BLaER1 (cell line): ENCODE results near the gene MTX3.

Experiments used
- H3K27ac ChIP-seq: shearing (Covaris generic); formaldehyde crosslinking; 2 replicates; pipeline ENCODE4 v1.8.1; 2022
- H3K27me3 ChIP-seq: shearing (Covaris generic); formaldehyde crosslinking; 2 replicates; pipeline ENCODE4 v1.8.1; 2022
- H3K36me3 ChIP-seq: shearing (Covaris generic); formaldehyde crosslinking; 2 replicates; pipeline ENCODE4 v1.8.1; 2022
- H3K4me1 ChIP-seq: shearing (Covaris generic); formaldehyde crosslinking; 2 replicates; pipeline ENCODE4 v1.8.1; 2022
- H3K4me2 ChIP-seq: shearing (Covaris generic); formaldehyde crosslinking; 2 replicates; pipeline ENCODE4 v1.8.1; 2022
- H3K4me3 ChIP-seq: shearing (Covaris generic); formaldehyde crosslinking; 2 replicates; pipeline ENCODE4 v1.8.1; 2022
- H3K9ac ChIP-seq: shearing (Covaris generic); formaldehyde crosslinking; 2 replicates; pipeline ENCODE4 v1.8.1; 2022
- H3K9me3 ChIP-seq: shearing (Covaris generic); formaldehyde crosslinking; 2 replicates; pipeline ENCODE4 v1.8.1; 2022
- H4K20me1 ChIP-seq: shearing (Covaris generic); formaldehyde crosslinking; 2 replicates; pipeline ENCODE4 v1.8.1; 2022
- Cebpa-rat ChIP-seq: shearing (Covaris generic); IDR thresholded peaks from 2 replicates; pipeline ENCODE4 v1.8.1; 2022

Gene MTX3

GRCh38 chr5:79936646-79937216, 54.3 kb downstream of the MTX3 start:
- Histone ChIP-seq H3K9me3 (peaks cover 40% of the 10 kb centered on the region), H3K27me3 (no peaks in the 10 kb centered on the region), H3K9ac (no peak overlapping the region), H3K36me3 (no peaks in the 10 kb centered on the region), H3K4me3 (no peak overlapping the region), H4K20me1 (no peaks in the 10 kb centered on the region), H3K4me2 (no peak overlapping the region), H3K27ac (no peak overlapping the region), H3K4me1 (peaks cover 33% of the 10 kb centered on the region)
- TF ChIP-seq Cebpa-rat = no peak

GRCh38 chr5:79936002-79936645, 54.9 kb downstream of the MTX3 start:
- Histone ChIP-seq H3K4me2 (no peak overlapping the region), H3K9me3 (peaks cover 40% of the 10 kb centered on the region), H3K27ac (no peak overlapping the region), H3K9ac (no peak overlapping the region), H3K36me3 (no peaks in the 10 kb centered on the region), H3K27me3 (no peaks in the 10 kb centered on the region), H3K4me1 (peaks cover 33% of the 10 kb centered on the region), H4K20me1 (no peaks in the 10 kb centered on the region), H3K4me3 (no peak overlapping the region)
- no peak for TF ChIP-seq Cebpa-rat

- Histone ChIP-seq H4K20me1 (no peaks in the 10 kb centered on the region), H3K4me1 (peaks cover 23% of the 10 kb centered on the region), H3K27ac (no peak overlapping the region), H3K4me3 (no peak overlapping the region), H3K36me3 (no peaks in the 10 kb centered on the region), H3K9me3 (peaks cover 28% of the 10 kb centered on the region), H3K9ac (no peak overlapping the region), H3K4me2 (no peak overlapping the region), H3K27me3 (no peaks in the 10 kb centered on the region)
- no peak for TF ChIP-seq Cebpa-rat
These were observed 56.4 kb downstream of the MTX3 start for GRCh38 chr5:79934681-79935080.

GRCh38 chr5:79932510-79933504, 58.3 kb downstream of the MTX3 start:
- Histone ChIP-seq H3K4me1 (0 out of 2 replicates have a peak, but pooled peaks cover 7% of the 10 kb centered on the region), H3K27me3 (no peaks in the 10 kb centered on the region), H3K9ac (no peak overlapping the region), H3K27ac (no peak overlapping the region), H4K20me1 (no peaks in the 10 kb centered on the region), H3K36me3 (no peaks in the 10 kb centered on the region), H3K9me3 (peaks cover 24% of the 10 kb centered on the region), H3K4me3 (no peak overlapping the region), H3K4me2 (no peak overlapping the region)
- no peak for TF ChIP-seq Cebpa-rat

GRCh38 chr5:79931866-79932265, 59.2 kb downstream of the MTX3 start:
- no peak overlapping the region for H3K4me3 ChIP-seq
- no peak overlapping the region for H3K9ac ChIP-seq
- H3K9me3 ChIP-seq = peaks cover 24% of the 10 kb centered on the region
- no peak overlapping the region for H3K4me2 ChIP-seq
- H4K20me1 ChIP-seq = no peaks in the 10 kb centered on the region
- 0 out of 2 replicates have a peak, but pooled peaks cover 7% of the 10 kb centered on the region for H3K4me1 ChIP-seq
- H3K27ac ChIP-seq = no peak overlapping the region
- no peaks in the 10 kb centered on the region for H3K27me3 ChIP-seq
- H3K36me3 ChIP-seq = no peaks in the 10 kb centered on the region
- TF ChIP-seq Cebpa-rat = no peak

- Histone ChIP-seq H4K20me1 (no peaks in the 10 kb centered on the region), H3K4me2 (no peak overlapping the region), H3K36me3 (no peaks in the 10 kb centered on the region), H3K9me3 (peaks cover 24% of the 10 kb centered on the region), H3K27ac (no peak overlapping the region), H3K4me3 (no peak overlapping the region), H3K4me1 (0 out of 2 replicates have a peak, but pooled peaks cover 7% of the 10 kb centered on the region), H3K27me3 (no peaks in the 10 kb centered on the region), H3K9ac (no peak overlapping the region)
- TF ChIP-seq Cebpa-rat = peak; percentile 71; the same call in 1 of the 2 replicates
These were observed 59.7 kb downstream of the MTX3 start for GRCh38 chr5:79931409-79931808.

- no peaks in the 10 kb centered on the region for H4K20me1 ChIP-seq
- H3K36me3 ChIP-seq = no peaks in the 10 kb centered on the region
- no peak overlapping the region for H3K27ac ChIP-seq
- peaks cover 21% of the 10 kb centered on the region for H3K9me3 ChIP-seq
- no peaks in the 10 kb centered on the region for H3K27me3 ChIP-seq
- no peak overlapping the region for H3K4me2 ChIP-seq
- no peak overlapping the region for H3K9ac ChIP-seq
- TF ChIP-seq Cebpa-rat = no peak
- H3K4me1 ChIP-seq = peaks cover 6% of the 10 kb centered on the region; the same call in 1 of the 2 replicates
- no peak overlapping the region for H3K4me3 ChIP-seq
These were observed 62.0 kb downstream of the MTX3 start for GRCh38 chr5:79929095-79929494.
